Caco-2 (cell line): ENCODE data around the gene OR4A16. TPM values are rescaled to one million over a fixed set of nuclear protein-coding genes. Genes with fewer than 3 reads are reported as not detected.

Source experiments
- Bru-seq: library from RNA; stranded (reverse); fragments of 400-500 nt; gene quantifications from one replicate; lab custom pipeline; 2021; lab: Mats Ljungman, UMichigan
- BruChase-seq, 2 experiments: library from RNA; stranded (reverse); fragments of 400-500 nt; gene quantifications; one replicate each; lab custom pipeline; 2021; lab: Mats Ljungman, UMichigan
- BruUV-seq: library from RNA; stranded (reverse); fragments of 400-500 nt; replicated peaks from 2 replicates; lab custom pipeline; 2021; lab: Mats Ljungman, UMichigan
- CTCF ChIA-PET: fragments of 300-600 bp; sonication (Branson Sonifier 250); formaldehyde crosslinking; loops from one replicate; lab custom pipeline; 2022; ENCODE audit warnings: antibody characterized with exemption; lab: Charles Lee
- POLR2A ChIA-PET: fragments of 300-600 bp; sonication (Branson Sonifier 250); formaldehyde crosslinking; loops from one replicate; lab custom pipeline; 2022; ENCODE audit warnings: antibody characterized with exemption; lab: Charles Lee
- DNase-seq, 2 experiments: peaks; one replicate each; pipeline versions ENCODE4 v3.0.0 to v3.0.0-alpha.2; 2020 to 2022
- H3K27me3 ChIP-seq: replicated peaks from 2 replicates; pipeline ENCODE4 v1.6.0; 2011; ENCODE audit warnings: low read length; ENCODE audit not compliant: control insufficient read depth, insufficient read depth
- H3K36me3 ChIP-seq: 2 replicates; pipeline ENCODE4 v1.5.1; 2011; ENCODE audit warnings: low read length; ENCODE audit not compliant: control insufficient read depth, insufficient read depth
- H3K4me1 ChIP-seq: fragments of 250-450 bp; sonication (Bioruptor Pico); 2 replicates; pipeline ENCODE4 v1.5.1; 2020; ENCODE audit warnings: mild to moderate bottlenecking
- H3K4me3 ChIP-seq: 2 replicates; pipeline ENCODE4 v1.5.1; 2011; ENCODE audit warnings: low read depth, mild to moderate bottlenecking, control low read depth, low read length
- H3K9me3 ChIP-seq: fragments of 250-450 bp; sonication (Bioruptor Pico); 2 replicates; pipeline ENCODE4 v1.5.1; 2020; ENCODE audit warnings: mild to moderate bottlenecking, moderate library complexity
- H3K27ac Mint-ChIP-seq: one replicate; pipeline ENCODE4 v1.8.0; 2022; ENCODE audit warnings: mixed read lengths; ENCODE audit not compliant: unreplicated experiment
- H3K27me3 Mint-ChIP-seq: one replicate; pipeline ENCODE4 v1.8.0; 2022; ENCODE audit warnings: mixed read lengths; ENCODE audit not compliant: insufficient read depth, unreplicated experiment
- H3K36me3 Mint-ChIP-seq: one replicate; pipeline ENCODE4 v1.8.0; 2022; ENCODE audit warnings: mild to moderate bottlenecking, mixed read lengths; ENCODE audit not compliant: insufficient read depth, unreplicated experiment
- H3K4me1 Mint-ChIP-seq: one replicate; pipeline ENCODE4 v1.8.0; 2022; ENCODE audit warnings: low read depth, mixed read lengths; ENCODE audit not compliant: unreplicated experiment
- H3K4me3 Mint-ChIP-seq: one replicate; pipeline ENCODE4 v1.8.0; 2022; ENCODE audit warnings: mild to moderate bottlenecking, moderate library complexity, mixed read lengths; ENCODE audit not compliant: unreplicated experiment
- H3K9me3 Mint-ChIP-seq: one replicate; pipeline ENCODE4 v1.8.0; 2022; ENCODE audit warnings: mixed read lengths; ENCODE audit not compliant: unreplicated experiment
- intact Hi-C: fragments of 100-400 bp; cut with micrococcal nuclease; formaldehyde crosslinking; loops from one replicate; pipeline ENCODE4 v1.10.0; 2022; ENCODE audit not compliant: unreplicated experiment
- long read RNA-seq: library from polyadenylated mRNA; stranded (forward); transcript quantifications from one replicate; pipeline ENCODE4 v2.0.0, GENCODE V29; 2022
- total RNA-seq: library from RNA; stranded (reverse); gene quantifications from 2 replicates; pipeline ENCODE4 v1.2.3, GENCODE V29; 2022
- TF ChIP-seq, protein P1 (sequence below), 2 experiments: fragments of 200-600 bp in 1 of 2; IDR thresholded peaks; 1 replicate in 1 of 2; 2 replicates in 1 of 2; pipeline versions ENCODE4 v1.5.1 to v1.8.0; 2011 to 2022; ENCODE audit warnings: antibody characterized with exemption in 1 of 2, control low read depth in 1 of 2, inconsistent platforms in 1 of 2, low read depth in 1 of 2, low read length in 1 of 2, mild to moderate bottlenecking in 1 of 2, moderate library complexity in 1 of 2; ENCODE audit not compliant: insufficient read depth in 1 of 2, severe bottlenecking in 1 of 2, unreplicated experiment in 1 of 2

The OR4A16 gene, protein sequence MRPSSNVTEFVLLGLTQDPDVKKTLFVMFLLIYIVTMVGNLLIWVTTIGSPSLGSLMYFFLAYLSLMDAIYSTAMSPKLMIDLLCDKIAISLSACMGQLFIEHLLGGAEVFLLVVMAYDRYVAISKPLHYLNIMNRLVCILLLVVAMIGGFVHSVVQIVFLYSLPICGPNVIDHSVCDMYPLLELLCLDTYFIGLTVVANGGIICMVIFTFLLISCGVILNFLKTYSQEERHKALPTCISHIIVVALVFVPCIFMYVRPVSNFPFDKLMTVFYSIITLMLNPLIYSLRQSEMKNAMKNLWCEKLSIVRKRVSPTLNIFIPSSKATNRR
- total RNA-seq = not detected in 2 replicates
- Bru-seq, nascent RNA = not detected
- not detected for BruChase-seq, experiment 1, labeled RNA remaining after a 2-hour chase
- not detected for BruChase-seq, experiment 2, labeled RNA remaining after a 6-hour chase
- long read RNA-seq = 0 reads

DNA sequence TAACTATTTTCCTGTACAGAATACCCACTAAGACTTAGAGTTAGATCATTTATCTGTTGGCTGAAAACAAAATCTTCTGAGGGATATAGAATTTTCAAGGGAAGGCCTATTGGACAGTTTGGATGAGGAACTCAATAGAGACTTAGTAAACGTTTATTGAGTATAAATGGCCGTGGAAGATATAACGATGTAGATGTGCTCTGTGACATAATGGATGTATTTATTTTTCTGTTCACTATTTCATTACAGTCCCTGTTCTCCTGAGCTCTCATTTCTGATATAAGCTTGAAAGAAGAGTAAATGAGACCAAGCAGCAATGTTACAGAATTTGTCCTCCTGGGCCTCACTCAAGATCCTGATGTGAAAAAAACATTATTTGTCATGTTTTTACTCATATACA, at the start of gene OR4A16:
TSS of gene OR4A16 (plus strand) at position 301 of the 400 bp plus-strand sequence. CDS start at position 301, 0 bp downstream.
- H3K9me3 Mint-ChIP-seq = peaks cover 18% of the 10 kb centered on the region
- CTCF ChIA-PET = no interaction called here
- H3K36me3 Mint-ChIP-seq = no peaks in the 10 kb centered on the region
- TF ChIP-seq, protein P1, sequence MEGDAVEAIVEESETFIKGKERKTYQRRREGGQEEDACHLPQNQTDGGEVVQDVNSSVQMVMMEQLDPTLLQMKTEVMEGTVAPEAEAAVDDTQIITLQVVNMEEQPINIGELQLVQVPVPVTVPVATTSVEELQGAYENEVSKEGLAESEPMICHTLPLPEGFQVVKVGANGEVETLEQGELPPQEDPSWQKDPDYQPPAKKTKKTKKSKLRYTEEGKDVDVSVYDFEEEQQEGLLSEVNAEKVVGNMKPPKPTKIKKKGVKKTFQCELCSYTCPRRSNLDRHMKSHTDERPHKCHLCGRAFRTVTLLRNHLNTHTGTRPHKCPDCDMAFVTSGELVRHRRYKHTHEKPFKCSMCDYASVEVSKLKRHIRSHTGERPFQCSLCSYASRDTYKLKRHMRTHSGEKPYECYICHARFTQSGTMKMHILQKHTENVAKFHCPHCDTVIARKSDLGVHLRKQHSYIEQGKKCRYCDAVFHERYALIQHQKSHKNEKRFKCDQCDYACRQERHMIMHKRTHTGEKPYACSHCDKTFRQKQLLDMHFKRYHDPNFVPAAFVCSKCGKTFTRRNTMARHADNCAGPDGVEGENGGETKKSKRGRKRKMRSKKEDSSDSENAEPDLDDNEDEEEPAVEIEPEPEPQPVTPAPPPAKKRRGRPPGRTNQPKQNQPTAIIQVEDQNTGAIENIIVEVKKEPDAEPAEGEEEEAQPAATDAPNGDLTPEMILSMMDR (IDR thresholded peaks at IDR 0.05; ENCODE audit: insufficient read depth in 1 of 2, low read depth in 1 of 2, low read length in 1 of 2, severe bottlenecking in 1 of 2, unreplicated experiment in 1 of 2) = no peak
- no peak for DNase-seq
- Histone ChIP-seq H3K4me1 (no peaks in the 10 kb centered on the region), H3K4me3 (no peak within 1 kb of the TSS), H3K36me3 (no peaks in the 10 kb centered on the region), H3K27me3 (no peaks in the 10 kb centered on the region), H3K9me3 (no peaks in the 10 kb centered on the region; the same call in 1 of the 2 replicates)
- no peaks in the 10 kb centered on the region for H3K27me3 Mint-ChIP-seq
- H3K4me1 Mint-ChIP-seq = no peaks in the 10 kb centered on the region
- intact Hi-C loops = no loop called here
- no peak within 1 kb of the TSS for H3K4me3 Mint-ChIP-seq
- no peak within 1 kb of the TSS for H3K27ac Mint-ChIP-seq
- BruUV-seq = no TSS peak
- POLR2A ChIA-PET = no interaction called here

DNA sequence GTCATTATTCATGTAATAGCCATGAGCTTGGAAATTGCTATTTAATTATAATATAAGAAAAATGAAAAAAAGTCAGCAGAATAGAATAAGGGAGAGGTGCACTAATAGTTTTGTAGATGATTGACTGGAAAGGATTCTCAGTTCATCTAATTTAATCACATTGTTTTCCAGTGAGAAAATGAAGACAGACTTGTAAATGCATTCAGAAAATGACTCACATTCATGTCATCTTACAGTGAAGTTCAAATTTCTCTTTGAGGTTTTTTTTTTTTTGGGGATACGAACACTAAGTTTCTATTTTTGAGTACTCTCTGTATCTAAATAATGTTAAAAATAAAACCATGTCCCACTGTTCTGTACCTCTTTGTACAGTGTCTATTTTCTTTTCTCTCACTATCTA, 18.5 kb upstream of the OR4A16 start:
- H3K36me3 Mint-ChIP-seq = no peaks in the 10 kb centered on the region
- no peaks in the 10 kb centered on the region for H3K4me1 Mint-ChIP-seq
- BruUV-seq = no TSS peak
- DNase-seq = no peak
- no peak overlapping the region for H3K4me3 ChIP-seq
- TF ChIP-seq, protein P1 (IDR thresholded peaks at IDR 0.05; ENCODE audit: insufficient read depth in 1 of 2, low read depth in 1 of 2, low read length in 1 of 2, severe bottlenecking in 1 of 2, unreplicated experiment in 1 of 2) = no peak
- POLR2A ChIA-PET = no interaction called here
- no peak overlapping the region for H3K4me3 Mint-ChIP-seq
- H3K36me3 ChIP-seq = no peaks in the 10 kb centered on the region
- H3K4me1 ChIP-seq = no peaks in the 10 kb centered on the region
- no peaks in the 10 kb centered on the region for H3K27me3 ChIP-seq
- no peak overlapping the region for H3K27ac Mint-ChIP-seq
- no peaks in the 10 kb centered on the region for H3K9me3 Mint-ChIP-seq
- intact Hi-C loops = no loop called here
- no peaks in the 10 kb centered on the region; the same call in 1 of the 2 replicates for H3K9me3 ChIP-seq
- CTCF ChIA-PET = no interaction called here
- no peaks in the 10 kb centered on the region for H3K27me3 Mint-ChIP-seq

DNA sequence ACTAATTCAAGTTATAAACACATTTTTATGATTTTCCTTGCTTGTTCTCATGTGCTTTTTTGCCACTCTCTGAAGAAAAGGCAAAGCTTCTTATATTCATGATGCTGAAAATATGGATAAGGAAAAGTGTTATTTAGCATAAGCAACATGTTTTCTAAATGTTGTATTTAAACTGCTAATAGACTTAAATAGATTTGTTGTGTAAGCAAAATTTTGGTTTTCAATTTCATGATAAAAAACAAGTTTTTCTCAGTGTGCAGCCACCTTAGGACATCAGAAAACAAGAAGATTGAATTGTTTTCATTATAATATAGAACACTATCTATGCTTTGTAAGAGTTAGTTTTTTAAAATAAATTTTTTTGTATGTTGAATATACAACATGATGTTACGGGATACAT, 2.3 kb downstream of the OR4A16 start:
- Mint-ChIP-seq H3K27ac (no peak overlapping the region), H3K9me3 (peaks cover 20% of the 10 kb centered on the region), H3K36me3 (no peaks in the 10 kb centered on the region), H3K4me3 (no peak overlapping the region), H3K4me1 (no peaks in the 10 kb centered on the region), H3K27me3 (no peaks in the 10 kb centered on the region)
- no peaks in the 10 kb centered on the region for H3K27me3 ChIP-seq
- no peaks in the 10 kb centered on the region for H3K36me3 ChIP-seq
- no peaks in the 10 kb centered on the region for H3K4me1 ChIP-seq
- no TSS peak for BruUV-seq
- no peaks in the 10 kb centered on the region; the same call in 1 of the 2 replicates for H3K9me3 ChIP-seq
- no peak overlapping the region for H3K4me3 ChIP-seq
- no peak for DNase-seq
- POLR2A ChIA-PET = no interaction called here
- TF ChIP-seq, protein P1 (IDR thresholded peaks at IDR 0.05; ENCODE audit: insufficient read depth in 1 of 2, low read depth in 1 of 2, low read length in 1 of 2, severe bottlenecking in 1 of 2, unreplicated experiment in 1 of 2) = no peak
- intact Hi-C loops = no loop called here
- CTCF ChIA-PET = no interaction called here
